GM12892 (cell line): ENCODE measurements around the gene PPFIA3.

Experiments
- POLR2A ChIP-seq: IDR thresholded peaks from 2 replicates; pipeline ENCODE4 v1.6.1; 2011; ENCODE audit warnings: low read depth, low read length, control low read depth
- TAF1 ChIP-seq: IDR thresholded peaks from 2 replicates; pipeline ENCODE4 v1.6.1; 2011; ENCODE audit warnings: low read depth, mild to moderate bottlenecking, control low read depth, low read length, borderline replicate concordance

- peak; percentile 66; the same call in 1 of the 2 replicates for TF ChIP-seq POLR2A
- no peak for TF ChIP-seq TAF1
Observed at GRCh38 chr19:49118565-49119410, 556 bp upstream of the PPFIA3 start, which contains the start of gene C19orf73.
